Measurements from ENCODE around the gene POLE3.

- TF ChIP-seq, protein P1, sequence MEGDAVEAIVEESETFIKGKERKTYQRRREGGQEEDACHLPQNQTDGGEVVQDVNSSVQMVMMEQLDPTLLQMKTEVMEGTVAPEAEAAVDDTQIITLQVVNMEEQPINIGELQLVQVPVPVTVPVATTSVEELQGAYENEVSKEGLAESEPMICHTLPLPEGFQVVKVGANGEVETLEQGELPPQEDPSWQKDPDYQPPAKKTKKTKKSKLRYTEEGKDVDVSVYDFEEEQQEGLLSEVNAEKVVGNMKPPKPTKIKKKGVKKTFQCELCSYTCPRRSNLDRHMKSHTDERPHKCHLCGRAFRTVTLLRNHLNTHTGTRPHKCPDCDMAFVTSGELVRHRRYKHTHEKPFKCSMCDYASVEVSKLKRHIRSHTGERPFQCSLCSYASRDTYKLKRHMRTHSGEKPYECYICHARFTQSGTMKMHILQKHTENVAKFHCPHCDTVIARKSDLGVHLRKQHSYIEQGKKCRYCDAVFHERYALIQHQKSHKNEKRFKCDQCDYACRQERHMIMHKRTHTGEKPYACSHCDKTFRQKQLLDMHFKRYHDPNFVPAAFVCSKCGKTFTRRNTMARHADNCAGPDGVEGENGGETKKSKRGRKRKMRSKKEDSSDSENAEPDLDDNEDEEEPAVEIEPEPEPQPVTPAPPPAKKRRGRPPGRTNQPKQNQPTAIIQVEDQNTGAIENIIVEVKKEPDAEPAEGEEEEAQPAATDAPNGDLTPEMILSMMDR (IDR thresholded peaks at IDR 0.05) = no peak
- no peak for TF ChIP-seq POLR2AphosphoS5 (IDR thresholded peaks at IDR 0.05; ENCODE audit: insufficient read depth in 1 of 2, low read depth in 1 of 2)
Measured at GRCh38 chr9:113368348-113368981, 42.0 kb downstream of the POLE3 start.

Data from vagina (tissue), 2 donors.